Epithelial cell of esophagus (primary cell): ENCODE measurements around the gene INTS11.

Experiments
- DNase-seq: peaks from one replicate; pipeline ENCODE4 v3.0.0; 2010; ENCODE audit warnings: low read depth
- H3K4me3 ChIP-seq: 2 replicates; pipeline ENCODE4 v1.5.1; 2011; ENCODE audit warnings: mild to moderate bottlenecking, low read length, control low read depth
- CTCF ChIP-seq: IDR thresholded peaks from 2 replicates; pipeline ENCODE4 v1.5.1; 2011; ENCODE audit warnings: low read depth, mild to moderate bottlenecking, low read length, control low read depth, inconsistent platforms; ENCODE audit not compliant: insufficient read depth; ENCODE audit errors: missing control alignments

Gene INTS11

DNA sequence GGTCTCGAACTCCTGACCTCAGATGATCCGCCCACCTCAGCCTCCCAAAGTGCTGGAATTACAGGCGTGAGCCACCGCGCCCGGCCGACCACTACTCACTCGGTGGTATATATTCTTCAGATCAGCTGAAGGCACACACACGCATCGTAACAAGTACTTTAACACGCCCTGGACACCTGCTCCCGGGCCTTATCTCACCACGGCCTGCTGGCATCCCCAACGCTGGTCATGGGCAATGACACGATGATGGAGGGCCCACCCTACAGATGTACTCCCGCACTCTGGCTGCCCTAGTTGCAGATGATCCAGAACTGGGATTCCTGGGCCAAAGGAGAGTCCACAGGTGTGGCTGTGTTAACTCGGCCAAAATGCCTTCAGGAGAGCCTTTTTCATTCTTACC, 62.4 kb downstream of the INTS11 start:
- DNase-seq, result no peak
- no peak for TF ChIP-seq CTCF
- no peak overlapping the region for H3K4me3 ChIP-seq
